GM21825 (cell line): ENCODE measurements around the gene AFAP1.

Source experiments
- ATAC-seq: cut with Tn5 transposase; IDR thresholded peaks from one replicate; pipeline ENCODE4 v1.9.1; 2021; ENCODE audit warnings: mild to moderate bottlenecking, moderate library complexity; ENCODE audit not compliant: unreplicated experiment

The AFAP1 gene

DNA sequence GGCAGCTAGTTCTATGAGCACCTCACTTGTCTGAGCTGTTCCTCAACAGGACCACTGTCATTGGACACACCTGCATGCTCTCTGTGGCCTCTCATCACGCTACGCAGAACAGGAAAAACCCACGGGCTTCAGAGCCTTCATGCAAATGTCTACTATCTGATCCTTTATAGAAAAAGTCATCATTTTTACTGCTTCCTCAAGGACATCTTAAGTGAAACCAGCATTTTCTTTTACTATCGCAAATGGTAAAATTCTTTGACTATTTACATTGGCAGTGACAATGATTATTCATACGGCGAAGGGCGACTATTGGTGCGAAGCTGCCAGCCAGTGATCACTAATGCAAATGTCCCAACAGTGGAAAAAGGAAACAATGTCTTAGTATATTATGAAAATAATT, 147.0 kb downstream of the AFAP1 start:
- ATAC-seq: no peak

DNA sequence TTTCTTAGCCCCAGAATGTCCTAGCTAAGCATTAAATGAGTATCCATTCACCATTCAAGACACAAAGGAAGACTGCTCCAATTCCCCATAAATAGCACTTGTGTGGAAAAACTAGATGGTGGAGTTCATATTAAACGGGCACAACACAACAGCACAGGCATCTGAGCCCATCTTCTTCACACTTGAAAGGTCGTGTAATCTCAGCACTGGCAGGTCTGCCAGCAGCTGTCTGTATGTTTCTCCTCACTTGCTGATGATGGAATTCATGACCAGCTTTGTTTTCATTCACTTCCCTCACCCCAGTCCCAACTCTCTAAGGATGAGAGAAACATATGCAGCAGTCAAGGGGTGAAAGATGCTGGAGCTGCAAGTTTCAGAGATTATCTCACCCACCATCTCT, 148.7 kb downstream of the AFAP1 start:
- ATAC-seq: no peak

DNA sequence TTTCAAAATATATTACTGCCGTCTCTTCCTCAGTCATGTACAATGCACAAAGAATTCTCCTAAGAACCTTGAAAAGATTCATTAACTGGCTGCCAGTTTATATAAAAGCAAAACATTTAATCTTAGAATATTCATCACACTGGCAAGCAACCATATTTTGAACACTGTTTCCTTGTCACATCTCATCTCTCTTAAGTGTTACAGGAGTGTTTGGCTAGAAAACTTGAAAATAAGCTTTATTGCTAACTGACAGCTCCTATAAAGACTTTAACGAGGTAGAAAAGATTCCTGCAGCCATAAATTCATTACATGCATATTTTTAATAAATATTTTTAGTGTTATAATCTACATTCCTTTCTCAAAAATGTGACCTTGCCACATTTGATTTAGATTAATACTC, 149.6 kb downstream of the AFAP1 start:
- no peak for ATAC-seq

DNA sequence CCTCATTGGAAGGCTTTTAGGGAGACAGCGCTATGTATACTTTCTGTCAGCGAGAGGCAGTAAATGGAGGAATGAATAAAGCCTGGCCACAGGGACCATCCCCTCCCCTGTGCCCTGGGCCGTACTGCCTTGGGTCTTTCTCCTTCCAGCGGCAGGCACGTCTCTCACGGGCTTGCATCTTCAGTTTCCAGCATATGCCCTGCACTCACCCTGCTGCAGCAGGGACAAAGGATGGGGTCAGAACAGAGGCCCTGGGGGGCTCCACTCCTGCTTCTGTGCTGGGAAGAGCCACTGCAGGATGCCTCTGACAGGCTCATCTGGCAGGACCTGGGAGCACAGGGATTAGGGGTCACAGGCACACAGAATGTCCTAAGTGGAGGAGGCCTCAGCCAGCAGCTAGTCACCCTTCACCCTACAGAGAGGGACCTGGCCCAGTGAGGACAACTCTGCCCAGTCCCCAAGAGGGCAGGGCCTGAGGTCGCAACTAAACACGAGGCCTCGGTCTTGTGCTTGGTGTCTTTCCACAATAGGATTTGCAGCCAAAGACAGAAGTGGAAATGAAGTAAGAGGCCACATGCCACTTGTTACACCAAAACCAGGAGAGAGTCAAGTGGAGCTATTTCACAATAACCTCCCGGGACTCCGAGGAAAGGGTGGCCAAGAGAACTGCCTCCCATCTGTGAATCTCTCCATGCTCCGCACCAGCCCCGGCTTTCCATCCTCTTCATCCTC, 150.8 kb downstream of the AFAP1 start:
- ATAC-seq: no peak

DNA sequence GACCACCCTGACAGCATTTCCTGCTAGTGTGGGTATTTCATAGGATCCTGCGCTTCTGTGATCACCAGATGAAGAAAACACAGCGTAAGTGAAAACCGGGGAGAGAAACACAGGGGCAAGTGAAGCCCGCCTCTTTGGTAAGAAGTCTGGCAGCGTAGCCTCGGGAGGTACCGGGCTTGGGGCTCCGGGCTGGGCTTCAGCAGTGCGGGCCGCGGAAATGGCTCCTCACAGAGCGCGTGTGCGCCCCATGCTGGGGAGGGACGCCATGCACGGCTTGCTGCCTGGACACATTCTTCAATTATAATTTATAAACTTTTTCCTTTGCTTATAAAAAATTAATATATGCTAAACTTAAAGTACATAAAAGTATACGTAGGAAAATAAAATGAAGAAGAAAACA, 151.5 kb downstream of the AFAP1 start:
- no peak for ATAC-seq

DNA sequence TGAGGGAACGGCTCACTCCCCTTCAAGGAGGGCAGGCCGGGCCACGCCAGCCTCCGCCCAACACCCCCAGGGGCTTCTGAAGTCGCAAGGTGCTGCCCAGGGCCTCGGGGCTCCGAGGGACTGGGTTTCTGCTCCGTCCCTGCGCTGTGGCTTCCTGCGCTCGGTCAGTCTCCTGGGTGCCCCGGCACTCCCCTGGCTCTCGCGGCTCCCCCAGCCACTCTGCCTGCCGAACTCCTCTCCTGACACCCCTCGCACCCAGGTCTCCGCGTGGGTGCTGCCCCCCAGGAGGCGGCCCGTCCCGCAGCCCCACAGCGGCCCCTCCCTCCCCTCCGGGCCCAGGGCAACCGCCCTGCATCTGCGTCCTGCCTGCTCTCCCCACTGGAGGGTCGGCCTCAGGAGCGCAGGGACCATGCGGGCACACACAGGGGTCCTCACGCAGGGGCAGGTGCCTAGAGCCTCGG, 151.9 kb downstream of the AFAP1 start:
- no peak for ATAC-seq

DNA sequence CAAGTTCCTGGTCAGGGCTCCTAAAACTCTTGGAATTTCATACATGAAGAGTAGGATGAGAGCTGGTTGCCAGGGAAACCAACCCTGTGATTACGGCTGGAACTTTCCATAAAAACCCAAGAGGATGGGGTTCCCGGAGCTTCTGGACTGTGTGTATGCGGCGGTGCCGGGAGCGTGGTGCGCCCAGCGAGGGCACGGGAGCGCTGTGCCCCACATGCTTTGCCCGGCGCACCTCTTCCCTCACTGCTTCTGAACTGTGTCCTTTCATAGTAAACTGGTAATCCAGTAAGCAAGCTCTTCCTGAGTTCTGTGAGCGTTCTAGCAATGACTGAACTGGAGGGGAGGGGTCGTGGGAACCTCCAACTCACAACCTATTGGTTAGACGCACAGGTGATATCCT, 152.6 kb downstream of the AFAP1 start:
- ATAC-seq: no peak

DNA sequence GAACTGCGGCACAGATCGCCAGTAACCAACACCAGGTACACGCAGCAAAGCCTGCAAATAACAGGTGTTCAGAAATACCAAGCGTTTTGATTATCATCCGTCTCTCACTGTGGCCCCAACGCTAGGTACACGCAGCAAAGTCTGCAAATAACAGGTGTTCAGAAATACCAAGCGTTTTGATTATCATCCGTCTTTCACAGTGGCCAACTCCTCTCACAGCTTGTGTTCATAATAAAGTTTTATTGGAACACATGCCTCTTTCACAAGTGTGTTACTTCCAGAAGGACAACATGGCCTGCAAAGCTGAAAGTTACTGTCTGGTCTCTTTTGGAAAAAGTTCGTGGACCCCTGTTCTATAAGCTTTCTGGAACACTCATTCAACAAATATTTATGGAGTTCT, 153.1 kb downstream of the AFAP1 start:
- ATAC-seq: no peak

DNA sequence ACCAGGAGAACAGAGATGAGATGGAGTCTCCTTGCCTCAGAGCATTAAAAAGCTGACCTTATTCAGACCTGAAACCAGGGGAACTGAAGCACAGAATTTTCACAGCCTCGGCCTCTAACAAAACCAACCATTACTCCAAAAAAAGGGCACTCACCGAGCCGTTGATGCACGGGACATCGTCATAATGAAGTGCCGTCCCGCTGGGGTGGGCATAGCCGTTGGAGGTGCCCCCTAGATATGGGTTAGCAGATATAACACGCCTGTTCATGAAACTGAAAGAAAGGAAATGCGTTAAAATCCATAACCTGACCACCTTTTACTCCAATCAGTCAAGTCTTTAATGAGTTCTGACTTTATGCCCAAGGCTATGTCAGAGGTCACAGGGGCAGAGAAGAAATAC, 153.6 kb downstream of the AFAP1 start:
- ATAC-seq: no peak

DNA sequence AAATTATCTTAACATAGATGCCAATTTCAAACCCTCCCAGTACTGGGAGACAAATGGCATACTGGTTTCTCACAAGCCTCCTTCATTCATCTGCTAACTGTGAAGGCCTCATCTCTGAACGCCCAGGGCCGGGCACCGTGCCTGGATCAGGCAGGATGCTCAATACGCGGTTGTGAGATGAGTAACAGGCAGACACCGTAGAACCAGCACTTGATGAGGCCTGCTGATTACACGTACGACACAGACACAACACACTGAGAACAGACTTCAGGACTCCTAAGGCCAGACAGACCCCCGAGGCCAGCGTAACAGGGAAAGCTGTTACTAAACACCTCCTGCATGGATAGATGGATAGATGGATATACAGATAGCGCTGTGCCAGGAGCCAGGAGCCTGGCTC, 154.6 kb downstream of the AFAP1 start:
- ATAC-seq: no peak

DNA sequence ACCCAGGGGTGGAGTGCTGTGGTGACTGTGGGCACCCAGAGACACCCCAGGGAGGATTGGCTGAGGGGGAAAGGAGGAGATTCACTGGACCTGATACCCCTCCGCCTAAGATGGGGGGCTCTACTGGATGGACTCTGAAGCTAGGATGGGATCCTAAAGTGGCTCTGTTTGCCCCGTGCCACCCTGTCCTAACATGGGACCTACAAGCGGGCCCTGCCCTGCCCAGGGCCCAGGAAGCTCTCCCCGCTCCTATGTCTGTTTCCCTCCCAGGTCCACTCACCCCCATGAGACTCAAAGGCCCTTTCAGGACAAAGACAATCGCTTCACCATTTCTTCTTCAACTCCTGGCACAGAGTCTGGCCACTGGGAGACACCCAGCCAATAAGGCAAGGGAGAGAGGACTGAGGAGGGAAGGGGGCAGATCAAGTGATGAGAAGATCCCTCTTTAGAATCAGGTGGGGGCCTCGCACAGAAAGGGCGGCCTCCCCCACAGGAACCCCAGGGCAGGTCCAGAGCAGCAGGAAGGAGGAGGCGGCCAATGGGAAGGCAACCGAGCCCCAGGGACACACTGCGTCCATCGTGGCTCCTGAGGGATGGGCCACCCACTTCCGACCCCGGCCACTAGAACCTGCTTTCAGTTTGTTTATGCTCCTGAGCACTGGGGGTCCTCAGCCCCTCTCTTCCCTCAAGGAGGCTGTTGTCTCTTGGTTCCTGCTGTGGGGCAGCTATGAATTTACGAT, 155.4 kb downstream of the AFAP1 start:
- no peak for ATAC-seq

DNA sequence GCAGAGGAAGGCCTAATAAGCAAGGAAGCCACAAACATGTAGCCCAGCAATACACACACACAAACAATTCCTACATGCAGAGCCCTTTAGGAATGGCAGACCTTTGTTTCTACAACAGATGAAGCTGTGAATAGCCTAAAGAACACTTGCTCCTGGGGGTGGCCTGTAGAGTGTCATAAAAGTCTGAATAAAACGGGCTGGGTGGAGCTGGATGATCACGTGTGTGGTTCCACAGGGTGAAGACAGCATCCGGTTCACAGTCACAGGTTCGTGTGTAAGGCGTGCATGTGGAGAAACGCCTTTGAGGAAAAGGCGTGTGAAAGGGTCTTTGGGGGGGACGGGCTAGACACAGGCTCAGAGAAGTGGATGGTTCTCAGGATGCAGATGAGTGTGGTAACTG, 156.1 kb downstream of the AFAP1 start:
- no peak for ATAC-seq

DNA sequence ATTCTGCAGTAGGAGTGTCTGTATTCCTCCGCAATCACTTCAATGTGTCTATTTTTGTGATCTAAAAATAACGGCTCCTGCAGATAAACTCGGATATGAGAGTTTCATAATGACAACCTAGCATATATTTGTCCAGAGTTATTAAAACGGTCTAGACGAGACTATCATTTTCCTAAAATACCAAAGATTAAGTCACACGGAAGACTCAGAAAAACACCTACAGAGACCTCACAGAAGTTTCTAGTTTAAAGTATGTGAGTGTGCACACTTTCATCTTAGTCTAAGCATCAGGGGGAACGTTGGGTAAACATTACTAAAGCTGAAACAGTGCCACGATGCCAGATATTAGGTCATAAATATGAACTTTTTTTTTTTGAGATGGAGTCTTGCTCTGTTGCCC, 156.9 kb downstream of the AFAP1 start:
- no peak for ATAC-seq

DNA sequence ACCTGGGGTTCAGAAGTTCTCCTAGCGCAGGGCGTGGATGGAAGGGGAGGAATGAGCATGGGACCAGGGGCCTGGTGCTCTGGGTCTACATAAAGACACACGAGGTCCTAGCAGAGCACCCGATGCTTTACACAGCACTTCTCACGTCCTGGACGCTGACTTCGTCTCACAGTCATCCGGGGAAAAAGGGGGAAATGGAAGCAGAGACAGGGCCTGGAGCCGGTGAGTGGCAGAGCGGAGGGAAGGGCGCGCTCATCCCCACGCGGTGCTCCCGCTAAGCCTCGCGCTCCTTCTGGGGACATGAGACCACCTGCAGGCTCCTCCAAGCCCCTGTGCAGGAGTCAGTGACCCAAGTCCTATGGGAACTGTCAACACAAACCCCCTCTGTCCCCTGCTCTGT, 157.7 kb downstream of the AFAP1 start:
- ATAC-seq: no peak

DNA sequence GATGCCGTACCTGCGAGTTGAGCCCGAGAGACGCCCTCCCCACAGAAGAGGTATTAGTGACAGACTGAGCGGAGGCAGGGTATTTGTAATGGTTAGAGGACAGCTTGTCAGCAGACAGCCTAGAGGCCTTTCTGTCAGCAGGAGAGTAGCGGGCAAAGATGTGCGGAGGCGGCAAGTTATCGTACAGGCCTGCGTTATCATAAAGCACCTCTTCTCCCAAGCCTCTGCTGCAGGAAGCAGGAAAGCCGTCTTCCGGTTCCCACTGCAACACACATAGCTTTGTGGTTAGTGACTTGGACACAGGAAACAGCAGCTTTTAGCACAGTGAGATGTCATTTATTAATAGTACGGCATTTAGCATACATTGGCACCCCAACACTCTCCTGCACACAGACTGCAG, 158.3 kb downstream of the AFAP1 start:
- no peak for ATAC-seq

DNA sequence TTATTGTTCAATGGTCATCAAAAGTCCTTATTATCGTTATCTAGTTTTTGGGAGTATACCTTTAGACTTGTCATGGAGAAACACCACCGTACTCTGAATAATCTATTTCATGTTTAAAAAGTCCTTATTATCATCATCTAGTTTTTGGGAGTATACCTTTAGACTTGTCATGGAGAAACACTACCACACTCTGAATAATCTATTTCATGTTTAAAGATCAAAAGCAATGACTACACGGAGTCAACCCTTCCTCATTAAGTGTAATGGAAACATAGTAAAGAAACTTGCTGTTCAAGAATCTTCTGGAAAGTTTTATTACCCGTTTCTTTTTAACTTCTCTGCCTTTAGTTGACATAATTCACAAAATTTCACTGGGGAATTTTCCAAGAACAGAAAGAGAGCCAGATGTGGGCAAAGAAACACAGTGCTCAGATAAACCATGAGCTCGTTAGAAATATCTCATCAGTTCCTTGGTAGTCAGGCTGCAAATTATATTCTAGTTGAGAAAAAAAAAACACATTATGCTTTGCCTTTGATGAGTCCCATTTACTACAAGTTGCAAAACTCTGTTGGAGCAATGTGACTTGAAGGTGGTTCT, 158.8 kb downstream of the AFAP1 start:
- ATAC-seq: no peak

DNA sequence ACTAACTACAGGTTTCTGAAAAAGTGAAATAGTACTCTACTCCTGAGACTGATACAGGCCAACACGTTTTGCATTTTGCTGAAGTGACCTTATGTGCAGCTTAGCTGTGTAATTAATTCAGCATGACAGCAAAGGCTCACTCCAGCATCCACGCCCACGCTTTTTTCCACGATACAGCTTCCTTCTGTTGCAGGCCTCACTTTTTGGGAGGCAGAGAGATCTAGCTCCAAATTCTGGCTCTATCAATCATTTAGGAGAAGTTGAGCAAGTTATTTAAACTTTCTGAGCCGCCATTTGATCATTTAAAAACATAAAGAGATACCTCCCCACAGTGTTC, 160.3 kb downstream of the AFAP1 start:
- no peak for ATAC-seq

DNA sequence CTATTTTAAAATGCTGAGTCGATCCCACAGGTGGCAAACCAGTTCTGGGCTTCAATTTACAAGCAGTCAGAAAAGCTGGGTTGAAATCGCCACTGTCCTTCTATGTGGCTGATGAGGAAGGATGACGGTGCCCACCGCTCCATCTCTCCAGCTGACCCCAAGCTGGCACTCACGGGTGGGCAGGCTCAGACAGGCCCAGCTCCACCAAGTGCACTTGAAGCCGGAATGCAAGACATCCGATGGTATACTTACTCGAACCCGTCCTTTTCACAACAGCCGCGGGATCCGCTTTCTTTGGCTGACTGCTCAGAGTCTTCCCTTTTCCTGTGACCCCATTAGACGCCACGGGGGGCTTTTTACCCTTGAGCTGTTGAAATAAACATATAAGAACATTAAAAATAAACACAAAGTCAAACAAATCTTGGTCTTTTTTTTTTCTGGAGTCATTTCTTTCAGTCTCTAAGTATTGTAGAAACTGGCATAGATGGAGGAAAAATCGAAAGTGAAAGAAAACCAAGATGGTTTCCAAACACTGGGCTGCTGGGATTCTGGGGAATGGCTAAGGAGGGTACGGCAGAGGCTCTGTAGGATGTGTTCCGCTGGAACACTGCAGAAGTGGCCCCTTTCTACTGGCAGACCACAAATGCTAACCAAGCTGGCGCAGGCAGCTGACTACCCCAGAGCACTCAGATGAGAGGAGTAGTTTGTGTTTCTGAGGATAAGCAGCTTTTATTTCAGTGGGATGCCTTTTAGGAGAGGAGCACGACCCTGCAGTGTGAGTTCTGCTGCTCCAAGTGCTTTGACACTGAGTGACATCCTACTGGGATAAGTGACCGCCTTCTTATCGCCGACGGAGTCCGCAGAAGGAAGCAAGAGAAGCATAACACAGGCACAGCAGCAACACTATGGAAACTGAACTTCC, 160.9 kb downstream of the AFAP1 start:
- no peak for ATAC-seq

DNA sequence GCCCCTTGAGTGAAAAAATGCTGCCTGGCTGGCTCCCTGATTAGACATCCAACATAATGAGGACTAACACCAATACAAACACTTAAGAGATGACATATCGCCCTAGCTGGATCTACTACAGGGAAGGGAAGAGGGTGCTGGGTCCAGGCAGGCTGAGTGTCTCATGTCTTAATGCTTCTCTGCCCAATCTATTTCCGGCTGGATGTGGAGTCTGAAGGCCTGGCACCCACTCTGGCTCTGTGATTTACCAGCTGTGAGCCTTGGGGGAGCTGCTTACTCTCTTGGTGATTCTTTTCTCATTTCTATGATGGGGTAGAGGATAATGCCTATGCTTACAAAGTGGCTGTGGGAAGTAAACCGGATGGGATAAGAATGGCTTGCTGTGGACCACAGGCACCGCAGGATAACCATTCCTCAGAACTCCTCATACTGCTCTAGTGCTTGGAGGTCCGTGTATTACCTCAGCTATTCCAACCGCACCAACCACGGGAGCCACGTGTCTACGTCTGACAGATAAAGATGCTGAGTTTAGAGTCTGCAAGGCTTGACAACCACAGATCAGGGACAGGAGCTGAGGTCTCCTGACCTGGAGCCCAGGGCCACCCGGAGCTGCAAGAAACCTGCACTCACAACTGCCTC, 161.7 kb downstream of the AFAP1 start:
- ATAC-seq: no peak

DNA sequence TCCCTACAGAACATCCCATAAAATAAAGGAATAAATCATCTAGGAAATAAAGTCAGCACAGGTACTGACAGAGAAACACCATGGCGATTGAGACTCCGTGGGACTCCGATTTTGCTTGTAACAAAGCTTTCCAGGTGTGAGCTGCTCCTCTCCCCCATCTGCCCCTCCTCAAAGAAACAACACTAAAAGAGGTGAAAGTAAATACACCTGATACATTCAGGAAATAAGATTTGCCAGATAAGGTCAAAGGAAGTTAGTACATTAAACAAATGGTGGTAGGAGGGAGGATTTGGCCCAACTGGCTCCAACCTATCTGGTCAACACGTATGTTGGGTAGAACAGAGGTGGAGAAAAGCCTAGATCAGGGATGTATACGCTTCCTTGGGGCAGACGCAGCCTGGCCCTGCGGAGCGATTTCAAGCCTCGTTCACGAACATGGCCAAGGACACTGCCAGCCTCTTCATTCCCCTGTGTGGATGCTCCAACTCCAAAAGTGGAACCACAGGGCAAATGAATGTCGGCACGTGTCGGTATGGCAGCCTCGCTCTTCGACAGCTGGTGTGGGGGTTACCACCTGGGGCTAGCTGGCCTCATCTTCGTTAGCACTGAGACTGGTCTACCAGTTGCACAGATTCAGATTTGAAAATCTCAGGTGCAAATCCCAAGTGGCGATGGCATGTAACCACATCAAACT, 162.5 kb downstream of the AFAP1 start:
- no peak for ATAC-seq
